ENCODE measurements around the gene BDH1. TPM values are rescaled to one million over a fixed set of nuclear protein-coding genes. Genes with fewer than 3 reads are reported as not detected.
A peak's percentile ranks its signal among the peaks of the same experiment; 100 is the strongest.
"Not testable (repeated sequence)": the region's sequence is repeated elsewhere in the genome, so short reads cannot be mapped to it uniquely, and the experiment has no call there.

Gene BDH1
- total RNA-seq, 1 donor from 2014 or later = 133 TPM

DNA sequence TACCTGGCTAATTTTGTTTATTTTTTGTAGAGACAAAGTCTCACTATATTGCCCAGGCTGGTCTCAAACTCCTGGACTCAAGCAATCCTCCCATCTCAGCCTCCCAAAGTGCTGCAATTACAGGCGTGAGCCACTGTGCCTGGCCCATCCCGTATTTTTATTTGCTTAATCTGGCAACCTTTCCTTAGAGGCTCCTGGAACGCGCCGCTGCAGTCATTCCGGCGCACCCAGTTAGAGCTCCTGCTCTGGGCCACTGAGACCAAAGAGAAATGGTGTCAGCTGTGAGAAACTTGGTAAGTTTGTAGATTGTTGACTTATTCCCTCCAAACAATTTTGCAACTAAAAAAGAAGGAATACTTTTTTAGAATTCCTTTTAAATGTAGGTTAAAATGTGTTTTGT is 78.0 kb downstream of the BDH1 start:
- H3K27ac Mint-ChIP-seq; H3K36me3 Mint-ChIP-seq (ENCODE audit: low read depth); H3K9me3 Mint-ChIP-seq; DNase-seq; intact Hi-C loops (cut with micrococcal nuclease); H3K4me3 Mint-ChIP-seq; H3K4me1 Mint-ChIP-seq: not testable (repeated sequence)
- H3K27me3 Mint-ChIP-seq = peaks cover 11% of the 10 kb centered on the region

GRCh38 chr3:197475997-197476525 is 79.7 kb downstream of the BDH1 start:
- no peak overlapping the region for H3K27ac Mint-ChIP-seq
- no peaks in the 10 kb centered on the region for H3K9me3 Mint-ChIP-seq
- intact Hi-C loops (cut with micrococcal nuclease) = no loop called here
- DNase-seq = no peak
- H3K4me3 Mint-ChIP-seq = no peak overlapping the region
- H3K36me3 Mint-ChIP-seq (ENCODE audit: low read depth) = no peaks in the 10 kb centered on the region
- H3K27me3 Mint-ChIP-seq = peaks cover 11% of the 10 kb centered on the region
- peaks cover 2% of the 10 kb centered on the region for H3K4me1 Mint-ChIP-seq

DNA sequence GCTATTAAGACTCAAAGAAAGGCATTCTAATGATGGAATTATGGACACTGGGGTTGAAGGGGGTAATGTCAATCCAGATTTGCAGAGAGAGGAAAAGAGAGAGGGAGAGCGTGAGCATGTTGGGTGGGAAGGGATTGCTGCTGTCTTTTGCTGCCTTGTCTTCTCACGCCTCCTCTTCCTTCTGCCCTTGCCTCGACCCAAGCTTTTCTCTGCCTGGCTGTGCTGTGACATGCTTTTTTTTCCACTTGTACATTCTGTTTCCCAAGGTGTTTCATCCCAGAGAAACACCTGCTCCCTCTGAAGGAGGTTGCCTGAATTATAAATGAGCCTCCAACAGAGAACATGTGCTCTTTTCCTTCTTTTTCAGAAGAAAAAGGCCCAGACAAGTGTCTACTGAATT is 80.3 kb downstream of the BDH1 start:
- intact Hi-C loops (cut with micrococcal nuclease) = no loop called here
- DNase-seq = no peak
- Mint-ChIP-seq H3K4me3 (no peak overlapping the region), H3K27me3 (peaks cover 11% of the 10 kb centered on the region), H3K36me3 (ENCODE audit: low read depth) (no peaks in the 10 kb centered on the region), H3K4me1 (peaks cover 2% of the 10 kb centered on the region), H3K9me3 (no peaks in the 10 kb centered on the region), H3K27ac (no peak overlapping the region)

GRCh38 chr3:197472151-197472550 is 83.6 kb downstream of the BDH1 start:
- intact Hi-C loops (cut with micrococcal nuclease) = no loop called here
- H3K36me3 Mint-ChIP-seq (ENCODE audit: low read depth) = no peaks in the 10 kb centered on the region
- peaks cover 18% of the 10 kb centered on the region for H3K27me3 Mint-ChIP-seq
- no peak overlapping the region for H3K27ac Mint-ChIP-seq
- H3K4me3 Mint-ChIP-seq = no peak overlapping the region
- no peak for DNase-seq
- peaks cover 4% of the 10 kb centered on the region for H3K4me1 Mint-ChIP-seq
- no peaks in the 10 kb centered on the region for H3K9me3 Mint-ChIP-seq

GRCh38 chr3:197471221-197472010 is 84.4 kb downstream of the BDH1 start:
- Mint-ChIP-seq H3K9me3 (no peaks in the 10 kb centered on the region), H3K27ac (no peak overlapping the region), H3K36me3 (ENCODE audit: low read depth) (no peaks in the 10 kb centered on the region), H3K4me3 (no peak overlapping the region), H3K4me1 (peaks cover 5% of the 10 kb centered on the region), H3K27me3 (peaks cover 19% of the 10 kb centered on the region)
- no peak for DNase-seq
- intact Hi-C loops (cut with micrococcal nuclease) = no loop called here

- no peak overlapping the region for H3K27ac Mint-ChIP-seq
- H3K27me3 Mint-ChIP-seq = peaks cover 19% of the 10 kb centered on the region
- H3K9me3 Mint-ChIP-seq = no peaks in the 10 kb centered on the region
- no peak for DNase-seq
- no peaks in the 10 kb centered on the region for H3K36me3 Mint-ChIP-seq (ENCODE audit: low read depth)
- peaks cover 12% of the 10 kb centered on the region for H3K4me1 Mint-ChIP-seq
- intact Hi-C loops (cut with micrococcal nuclease) = loop anchor here (10.0 kb wide), 1 partner anchor 74 kb away; no protein-coding TSS in a partner anchor
- no peak overlapping the region for H3K4me3 Mint-ChIP-seq
Measured at GRCh38 chr3:197468866-197469382, 86.8 kb downstream of the BDH1 start.

- H3K4me1 Mint-ChIP-seq = peaks cover 18% of the 10 kb centered on the region
- H3K4me3 Mint-ChIP-seq = no peak overlapping the region
- no peaks in the 10 kb centered on the region for H3K9me3 Mint-ChIP-seq
- intact Hi-C loops (cut with micrococcal nuclease) = loop anchor here (10.0 kb wide), 1 partner anchor 73 kb away; no protein-coding TSS in a partner anchor
- no peaks in the 10 kb centered on the region for H3K36me3 Mint-ChIP-seq (ENCODE audit: low read depth)
- peaks cover 19% of the 10 kb centered on the region for H3K27me3 Mint-ChIP-seq
- no peak overlapping the region for H3K27ac Mint-ChIP-seq
- DNase-seq = no peak
Measured at GRCh38 chr3:197468167-197468566, 87.6 kb downstream of the BDH1 start.

- no peak overlapping the region for H3K4me3 Mint-ChIP-seq
- peaks cover 19% of the 10 kb centered on the region for H3K27me3 Mint-ChIP-seq
- H3K9me3 Mint-ChIP-seq = no peaks in the 10 kb centered on the region
- H3K4me1 Mint-ChIP-seq = peaks cover 19% of the 10 kb centered on the region
- peak overlapping the region; percentile 25 for H3K27ac Mint-ChIP-seq
- H3K36me3 Mint-ChIP-seq (ENCODE audit: low read depth) = no peaks in the 10 kb centered on the region
- DNase-seq = no peak
- intact Hi-C loops (cut with micrococcal nuclease) = loop anchor here (10.0 kb wide), 1 partner anchor 72 kb away; no protein-coding TSS in a partner anchor
Measured at GRCh38 chr3:197466586-197467399, 89.0 kb downstream of the BDH1 start.

DNA sequence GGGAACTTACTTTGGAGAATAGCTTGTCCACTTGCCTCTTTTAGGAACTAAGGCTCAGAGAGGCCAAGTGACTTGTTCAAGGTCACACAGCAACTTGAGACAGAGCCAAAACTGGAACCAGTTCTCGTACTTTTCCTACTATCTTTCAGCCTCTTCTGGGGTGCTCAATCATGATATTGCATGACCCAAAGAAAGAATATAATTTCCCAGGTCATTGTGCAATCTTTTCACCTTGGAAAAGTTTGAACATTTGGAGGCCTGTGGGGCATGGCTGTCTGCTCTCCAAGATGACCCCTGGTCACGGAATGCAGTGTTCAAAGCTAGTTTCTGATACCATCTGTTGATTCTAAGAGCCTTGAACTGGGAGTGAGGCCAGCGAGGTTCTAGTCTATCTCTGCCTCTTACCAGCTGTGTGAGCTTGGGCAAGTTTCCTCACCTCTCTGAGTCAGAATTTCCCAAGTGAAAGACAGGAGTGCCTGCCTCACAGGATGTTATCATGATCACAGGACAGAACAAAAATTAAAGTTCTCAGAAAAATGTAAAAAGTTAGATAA is 89.7 kb downstream of the BDH1 start:
- H3K27me3 Mint-ChIP-seq = peaks cover 19% of the 10 kb centered on the region
- DNase-seq = no peak
- peaks cover 19% of the 10 kb centered on the region for H3K4me1 Mint-ChIP-seq
- H3K4me3 Mint-ChIP-seq = no peak overlapping the region
- intact Hi-C loops (cut with micrococcal nuclease) = loop anchor here (10.0 kb wide), 1 partner anchor 71 kb away; no protein-coding TSS in a partner anchor
- no peaks in the 10 kb centered on the region for H3K36me3 Mint-ChIP-seq (ENCODE audit: low read depth)
- H3K9me3 Mint-ChIP-seq = no peaks in the 10 kb centered on the region
- H3K27ac Mint-ChIP-seq = peak overlapping the region; percentile 2

GRCh38 chr3:197465197-197465995 is 90.4 kb downstream of the BDH1 start:
- H3K9me3 Mint-ChIP-seq = no peaks in the 10 kb centered on the region
- intact Hi-C loops (cut with micrococcal nuclease) = loop anchor here (10.0 kb wide), 1 partner anchor 71 kb away; no protein-coding TSS in a partner anchor
- H3K4me1 Mint-ChIP-seq = peaks cover 19% of the 10 kb centered on the region
- peaks cover 19% of the 10 kb centered on the region for H3K27me3 Mint-ChIP-seq
- H3K36me3 Mint-ChIP-seq (ENCODE audit: low read depth) = no peaks in the 10 kb centered on the region
- H3K4me3 Mint-ChIP-seq = no peak overlapping the region
- no peak overlapping the region for H3K27ac Mint-ChIP-seq
- no peak for DNase-seq

DNA sequence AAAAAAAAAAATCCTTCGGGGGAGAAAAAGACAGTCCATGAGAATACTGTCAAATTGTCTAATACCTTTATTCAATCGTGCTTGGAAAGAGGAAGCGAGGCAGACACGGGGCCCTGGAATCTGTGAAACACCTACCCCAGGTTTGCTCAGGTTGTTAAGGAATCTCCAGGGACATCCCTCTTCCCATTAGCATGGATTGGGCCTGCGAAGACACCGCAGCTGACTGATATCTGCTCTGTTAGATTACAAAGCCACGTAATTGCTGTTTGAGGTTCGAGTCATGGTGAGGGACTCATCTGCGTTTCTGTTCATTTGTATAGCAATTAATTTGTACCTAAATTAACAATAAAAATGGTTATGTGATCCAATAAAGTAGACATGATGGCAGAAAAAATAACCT is 91.0 kb downstream of the BDH1 start:
- Mint-ChIP-seq H3K36me3 (ENCODE audit: low read depth) (no peaks in the 10 kb centered on the region), H3K27me3 (peaks cover 16% of the 10 kb centered on the region), H3K9me3 (no peaks in the 10 kb centered on the region), H3K27ac (no peak overlapping the region), H3K4me3 (no peak overlapping the region), H3K4me1 (peaks cover 19% of the 10 kb centered on the region)
- intact Hi-C loops (cut with micrococcal nuclease) = loop anchor here (10.0 kb wide), 1 partner anchor 70 kb away; no protein-coding TSS in a partner anchor
- no peak for DNase-seq

DNA sequence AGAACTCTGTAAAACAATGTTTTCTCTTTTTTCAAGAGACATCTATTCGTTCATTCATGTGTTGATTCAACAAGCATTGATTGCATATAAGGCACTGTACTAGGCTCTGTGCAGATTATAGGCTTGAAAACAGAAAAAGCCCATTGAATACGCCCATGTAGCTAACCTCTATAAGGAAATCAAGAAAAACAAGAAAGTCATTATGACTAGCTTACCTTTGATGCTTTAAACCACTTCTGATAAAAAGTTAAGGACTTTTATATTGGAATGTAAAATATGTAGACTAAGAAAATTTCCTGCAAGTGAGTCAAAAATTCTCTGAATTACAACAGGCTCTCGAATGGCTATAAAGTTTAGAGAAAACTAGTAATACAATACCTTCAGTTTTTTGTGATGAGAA is 92.5 kb downstream of the BDH1 start:
- DNase-seq = no peak
- no peaks in the 10 kb centered on the region for H3K9me3 Mint-ChIP-seq
- intact Hi-C loops (cut with micrococcal nuclease) = loop anchor here (10.0 kb wide), 1 partner anchor 68 kb away; no protein-coding TSS in a partner anchor
- H3K27ac Mint-ChIP-seq = no peak overlapping the region
- no peaks in the 10 kb centered on the region for H3K36me3 Mint-ChIP-seq (ENCODE audit: low read depth)
- peaks cover 8% of the 10 kb centered on the region for H3K27me3 Mint-ChIP-seq
- peaks cover 17% of the 10 kb centered on the region for H3K4me1 Mint-ChIP-seq
- no peak overlapping the region for H3K4me3 Mint-ChIP-seq

DNA sequence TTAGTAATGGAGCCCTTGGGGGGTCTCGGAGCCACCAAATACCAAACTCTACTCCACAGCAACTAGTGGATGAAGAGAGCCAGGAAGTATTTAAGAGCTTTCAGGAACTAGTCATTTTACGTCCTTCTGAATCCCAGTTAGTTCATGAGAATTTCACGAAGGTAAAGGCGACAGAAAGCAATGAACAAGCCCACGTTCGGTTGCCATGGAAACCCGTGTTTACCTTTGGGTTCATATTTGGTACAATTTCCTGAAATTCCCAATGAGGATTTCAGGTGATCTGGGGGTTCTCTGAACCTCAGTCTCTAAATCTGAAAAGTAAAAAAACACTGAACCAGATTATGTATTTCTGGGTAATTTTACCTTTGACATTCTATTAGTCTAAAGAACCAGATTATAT is 93.0 kb downstream of the BDH1 start:
- Mint-ChIP-seq H3K9me3 (no peaks in the 10 kb centered on the region), H3K4me3 (no peak overlapping the region), H3K27me3 (peaks cover 4% of the 10 kb centered on the region), H3K4me1 (peaks cover 17% of the 10 kb centered on the region), H3K36me3 (ENCODE audit: low read depth) (no peaks in the 10 kb centered on the region), H3K27ac (no peak overlapping the region)
- no peak for DNase-seq
- intact Hi-C loops (cut with micrococcal nuclease) = loop anchor here (10.0 kb wide), 1 partner anchor 68 kb away; no protein-coding TSS in a partner anchor

Data from activated CD4-positive, alpha-beta T cell treated with anti-CD3 and anti-CD28 coated beads, Interleukin-2, amount 10 ng/mL, durations not matched to agents 24 days and 14 days (primary cell).